OCI-LY1 (cell line): ENCODE data around the gene PTGS1.

Source experiments
- EZH2 ChIP-seq: fragments of 200-600 bp; sonication (generic), shearing (Covaris generic); IDR thresholded peaks from 2 replicates; pipeline ENCODE4 v1.8.0; 2017; ENCODE audit warnings: borderline replicate concordance, mixed run types, mild to moderate bottlenecking, antibody characterized with exemption, low read length, moderate library complexity, mixed read lengths
- TF ChIP-seq, protein P1 (sequence below): fragments of 200-600 bp; sonication (generic), shearing (Covaris generic); IDR thresholded peaks from 2 replicates; pipeline ENCODE4 v1.5.1; 2017; ENCODE audit warnings: mild to moderate bottlenecking, antibody characterized with exemption, low read length, moderate library complexity, mixed read lengths

DNA sequence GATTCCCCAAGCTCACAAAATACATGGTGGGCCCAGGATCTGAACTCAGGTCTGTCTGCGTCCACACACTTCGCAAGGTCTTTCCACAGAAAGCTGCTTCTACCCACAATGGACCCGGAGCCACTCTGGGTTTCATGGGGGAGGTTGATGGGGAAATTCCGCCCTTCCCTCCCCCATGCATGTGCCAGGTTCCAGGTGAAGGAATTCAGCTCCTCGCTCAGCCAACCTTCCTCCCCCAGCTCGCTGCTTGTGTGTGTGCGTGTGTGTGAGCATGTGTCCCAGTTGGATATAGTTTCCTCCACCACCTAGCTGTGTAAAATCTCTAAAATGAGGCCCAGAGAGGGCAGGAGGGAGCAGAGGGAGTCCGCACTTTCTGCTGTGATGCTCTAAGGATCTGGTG, 1.0 kb downstream of the PTGS1 start:
- TF ChIP-seq, protein P1, sequence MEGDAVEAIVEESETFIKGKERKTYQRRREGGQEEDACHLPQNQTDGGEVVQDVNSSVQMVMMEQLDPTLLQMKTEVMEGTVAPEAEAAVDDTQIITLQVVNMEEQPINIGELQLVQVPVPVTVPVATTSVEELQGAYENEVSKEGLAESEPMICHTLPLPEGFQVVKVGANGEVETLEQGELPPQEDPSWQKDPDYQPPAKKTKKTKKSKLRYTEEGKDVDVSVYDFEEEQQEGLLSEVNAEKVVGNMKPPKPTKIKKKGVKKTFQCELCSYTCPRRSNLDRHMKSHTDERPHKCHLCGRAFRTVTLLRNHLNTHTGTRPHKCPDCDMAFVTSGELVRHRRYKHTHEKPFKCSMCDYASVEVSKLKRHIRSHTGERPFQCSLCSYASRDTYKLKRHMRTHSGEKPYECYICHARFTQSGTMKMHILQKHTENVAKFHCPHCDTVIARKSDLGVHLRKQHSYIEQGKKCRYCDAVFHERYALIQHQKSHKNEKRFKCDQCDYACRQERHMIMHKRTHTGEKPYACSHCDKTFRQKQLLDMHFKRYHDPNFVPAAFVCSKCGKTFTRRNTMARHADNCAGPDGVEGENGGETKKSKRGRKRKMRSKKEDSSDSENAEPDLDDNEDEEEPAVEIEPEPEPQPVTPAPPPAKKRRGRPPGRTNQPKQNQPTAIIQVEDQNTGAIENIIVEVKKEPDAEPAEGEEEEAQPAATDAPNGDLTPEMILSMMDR: no peak
- no peak for TF ChIP-seq EZH2
